WTC11 (cell line): ENCODE data around the gene CALN1. TPM values are rescaled to one million over a fixed set of nuclear protein-coding genes. Genes with fewer than 3 reads are reported as not detected.

Experiments
- ATAC-seq: fragments of 200-7000 bp; cut with Tn5 transposase; 2 replicates; pipeline ENCODE4 v1.10.0; 2021; ENCODE audit warnings: mild to moderate bottlenecking, moderate library complexity
- CTCF ChIA-PET: fragments of 300-600 bp; sonication (Branson Sonifier 250); formaldehyde crosslinking; loops from one replicate; lab custom pipeline; 2021; ENCODE audit warnings: antibody characterized with exemption; lab: Charles Lee
- POLR2A ChIA-PET: fragments of 350-600 bp; sonication (Branson Sonifier 250); formaldehyde crosslinking; loops from one replicate; lab custom pipeline; 2021; ENCODE audit warnings: antibody characterized with exemption; lab: Charles Lee
- DNase-seq: peaks from one replicate; pipeline ENCODE4 v3.0.0; 2021; ENCODE audit warnings: low spot score
- H3K27ac Mint-ChIP-seq: 2 replicates; pipeline ENCODE4 v1.8.0; 2021; ENCODE audit warnings: mixed read lengths
- H3K27me3 Mint-ChIP-seq: 2 replicates; pipeline ENCODE4 v1.8.0; 2021; ENCODE audit warnings: low read depth, mild to moderate bottlenecking, moderate library complexity, mixed read lengths
- H3K36me3 Mint-ChIP-seq: 2 replicates; pipeline ENCODE4 v1.8.0; 2021; ENCODE audit warnings: mixed read lengths
- H3K4me1 Mint-ChIP-seq: 2 replicates; pipeline ENCODE4 v1.8.0; 2022; ENCODE audit warnings: mixed read lengths
- H3K4me3 Mint-ChIP-seq: 2 replicates; pipeline ENCODE4 v1.8.0; 2021; ENCODE audit warnings: mild to moderate bottlenecking, moderate library complexity, mixed read lengths
- H3K9me3 Mint-ChIP-seq: 2 replicates; pipeline ENCODE4 v1.8.0; 2021; ENCODE audit warnings: mixed read lengths
- ATF2 ChIP-seq: sonication (generic); formaldehyde crosslinking; IDR thresholded peaks from 2 replicates; pipeline ENCODE4 v1.8.1; 2022; ENCODE audit warnings: low read depth, missing genetic modification reagents, borderline replicate concordance
- CBFB ChIP-seq: sonication (generic); formaldehyde crosslinking; IDR thresholded peaks from 2 replicates; pipeline ENCODE4 v1.8.1; 2022; ENCODE audit warnings: mild to moderate bottlenecking, low read depth, missing genetic modification reagents
- E2F4 ChIP-seq: sonication (generic); formaldehyde crosslinking; IDR thresholded peaks from 2 replicates; pipeline ENCODE4 v1.8.1; 2022; ENCODE audit warnings: low read depth, mild to moderate bottlenecking, moderate library complexity, missing genetic modification reagents, borderline replicate concordance
- EMX1 ChIP-seq: fragments of 250-450 bp; sonication (Bioruptor Pico); IDR thresholded peaks from 2 replicates; pipeline ENCODE4 v1.8.0; 2021; ENCODE audit warnings: mild to moderate bottlenecking
- ESRRA ChIP-seq: sonication (generic); formaldehyde crosslinking; IDR thresholded peaks from 2 replicates; pipeline ENCODE4 v1.8.1; 2022; ENCODE audit warnings: mild to moderate bottlenecking, missing genetic modification reagents, borderline replicate concordance
- ETV6 ChIP-seq: sonication (generic); formaldehyde crosslinking; IDR thresholded peaks from 2 replicates; pipeline ENCODE4 v1.8.1; 2022; ENCODE audit warnings: mild to moderate bottlenecking, missing genetic modification reagents
- FOXJ3 ChIP-seq: sonication (generic); formaldehyde crosslinking; IDR thresholded peaks from 2 replicates; pipeline ENCODE4 v1.9.0; 2021; ENCODE audit warnings: missing genetic modification reagents, mild to moderate bottlenecking, borderline replicate concordance
- FOXK1 ChIP-seq: sonication (generic); formaldehyde crosslinking; IDR thresholded peaks from 2 replicates; pipeline ENCODE4 v1.8.0; 2022; ENCODE audit warnings: mild to moderate bottlenecking, moderate library complexity, missing genetic modification reagents
- GABPB1 ChIP-seq: sonication (generic); formaldehyde crosslinking; IDR thresholded peaks from 2 replicates; pipeline ENCODE4 v1.8.1; 2023; ENCODE audit warnings: mild to moderate bottlenecking, missing genetic modification reagents
- HMGA2 ChIP-seq: fragments of 250-450 bp; sonication (Bioruptor Pico); IDR thresholded peaks from 2 replicates; pipeline ENCODE4 v1.4.0; 2021; ENCODE audit warnings: mild to moderate bottlenecking, moderate library complexity
- IRF1 ChIP-seq: sonication (generic); formaldehyde crosslinking; IDR thresholded peaks from 2 replicates; pipeline ENCODE4 v1.8.0; 2023; ENCODE audit warnings: missing genetic modification reagents
- JUN ChIP-seq: sonication (generic); formaldehyde crosslinking; IDR thresholded peaks from 2 replicates; pipeline ENCODE4 v1.8.0; 2023; ENCODE audit warnings: mild to moderate bottlenecking, missing genetic modification reagents
- MXD4 ChIP-seq: fragments of 250-450 bp; sonication (Bioruptor Pico); IDR thresholded peaks from 2 replicates; pipeline ENCODE4 v1.8.0; 2021; ENCODE audit warnings: mild to moderate bottlenecking, moderate library complexity, borderline replicate concordance
- NFATC4 ChIP-seq: fragments of 250-450 bp; sonication (Bioruptor Pico); IDR thresholded peaks from 2 replicates; pipeline ENCODE4 v1.9.0; 2021; ENCODE audit warnings: mild to moderate bottlenecking
- RORB ChIP-seq: fragments of 250-450 bp; sonication (Bioruptor Pico); IDR thresholded peaks from 2 replicates; pipeline ENCODE4 v1.9.0; 2021; ENCODE audit warnings: mild to moderate bottlenecking
- USF1 ChIP-seq: sonication (generic); formaldehyde crosslinking; IDR thresholded peaks from 2 replicates; pipeline ENCODE4 v1.8.0; 2022; ENCODE audit warnings: mild to moderate bottlenecking, missing genetic modification reagents
- ZBTB43 ChIP-seq: sonication (generic); formaldehyde crosslinking; IDR thresholded peaks from 2 replicates; pipeline ENCODE4 v1.8.1; 2023; ENCODE audit warnings: mild to moderate bottlenecking, missing genetic modification reagents
- ZNF138 ChIP-seq: sonication (generic); formaldehyde crosslinking; conservative IDR thresholded peaks from 2 replicates; pipeline ENCODE4 v1.8.1; 2022; ENCODE audit warnings: mild to moderate bottlenecking, moderate library complexity, missing genetic modification reagents
- ZNF263 ChIP-seq: sonication (generic); formaldehyde crosslinking; IDR thresholded peaks from 2 replicates; pipeline ENCODE4 v1.8.1; 2022; ENCODE audit warnings: low read depth, mild to moderate bottlenecking, moderate library complexity, missing genetic modification reagents
- ZNF423 ChIP-seq: fragments of 250-450 bp; sonication (Bioruptor Pico); IDR thresholded peaks from 2 replicates; pipeline ENCODE4 v2.1.2; 2022; ENCODE audit warnings: mild to moderate bottlenecking, moderate library complexity
- ZNF512 ChIP-seq: sonication (generic); formaldehyde crosslinking; IDR thresholded peaks from 2 replicates; pipeline ENCODE4 v1.8.1; 2022; ENCODE audit warnings: missing genetic modification reagents, borderline replicate concordance
- ZNF671 ChIP-seq: fragments of 250-450 bp; sonication (Bioruptor Pico); IDR thresholded peaks from 2 replicates; pipeline ENCODE4 v1.8.0; 2021; ENCODE audit warnings: mild to moderate bottlenecking
- total RNA-seq: library from RNA; stranded (reverse); gene quantifications from 3 replicates; pipeline ENCODE4 v1.2.3, GENCODE V29; 2021

Gene CALN1
- total RNA-seq, 1 experiment from 2014 or later: 10.5 TPM

GRCh38 chr7:72080865-72081510, 331.1 kb downstream of the CALN1 start (continued):
- TF ChIP-seq GABPB1 (no peak), EMX1 (CRISPR knock-in tag) (no peak), IRF1 (CRISPR knock-in tag) (no peak), ESRRA (CRISPR knock-in tag) (no peak), CBFB (no peak), JUN (CRISPR knock-in tag) (no peak), MXD4 (CRISPR knock-in tag) (no peak)

GRCh38 chr7:72080341-72080766, 331.8 kb downstream of the CALN1 start:
- H3K36me3 Mint-ChIP-seq: peaks cover 4% of the 10 kb centered on the region
- ATAC-seq: no peak
- H3K4me1 Mint-ChIP-seq: no peaks in the 10 kb centered on the region
- H3K27ac Mint-ChIP-seq: no peak overlapping the region
- no peak for DNase-seq
- POLR2A ChIA-PET: interaction anchor here (0.5 to 0.7 kb wide), 2 partner anchors 167 to 430 kb away, joined by 3 read pairs; no protein-coding TSS in a partner anchor
- H3K4me3 Mint-ChIP-seq: no peak overlapping the region
- H3K27me3 Mint-ChIP-seq: no peaks in the 10 kb centered on the region
- TF ChIP-seq NFATC4 (CRISPR knock-in tag) (no peak), E2F4 (CRISPR knock-in tag) (no peak), ZNF138 (no peak), IRF1 (CRISPR knock-in tag) (no peak), FOXJ3 (CRISPR knock-in tag) (no peak), ZNF423 (CRISPR knock-in tag) (no peak), FOXK1 (CRISPR knock-in tag) (no peak), ZNF512 (CRISPR knock-in tag) (no peak), ATF2 (no peak), ETV6 (no peak), HMGA2 (no peak)
- CTCF ChIA-PET: no interaction called here
- peaks cover 4% of the 10 kb centered on the region; the same call in 1 of the 2 replicates for H3K9me3 Mint-ChIP-seq

- ChIA-PET CTCF (interaction anchor here (0.6 kb wide), 1 partner anchor 9 kb away, joined by 3 read pairs; no protein-coding TSS in a partner anchor), POLR2A (no interaction called here)
- DNase-seq: no peak
- H3K4me3 Mint-ChIP-seq: no peak overlapping the region
- H3K9me3 Mint-ChIP-seq: peaks cover 13% of the 10 kb centered on the region; the same call in 1 of the 2 replicates
- no peaks in the 10 kb centered on the region for H3K4me1 Mint-ChIP-seq
- H3K27ac Mint-ChIP-seq: no peak overlapping the region
- no peak for ATAC-seq
- H3K36me3 Mint-ChIP-seq: peaks cover 4% of the 10 kb centered on the region
- no peaks in the 10 kb centered on the region for H3K27me3 Mint-ChIP-seq
- TF ChIP-seq ZBTB43 (CRISPR knock-in tag) (no peak), ZNF263 (CRISPR knock-in tag) (no peak), RORB (CRISPR knock-in tag) (no peak), USF1 (CRISPR knock-in tag) (no peak), ESRRA (CRISPR knock-in tag) (no peak), ATF2 (no peak), ZNF138 (no peak), ZNF671 (CRISPR knock-in tag) (no peak)
Measured at GRCh38 chr7:72078856-72079255, 333.3 kb downstream of the CALN1 start.
